GM12892 (cell line): ENCODE measurements around the gene BDH1.

Experiments
- POLR2A ChIP-seq: IDR thresholded peaks from 2 replicates; pipeline ENCODE4 v1.6.1; 2011; ENCODE audit warnings: low read depth, low read length, control low read depth
- POLR2AphosphoS5 ChIP-seq: IDR thresholded peaks from 2 replicates; pipeline ENCODE4 v1.6.1; 2011; ENCODE audit warnings: low read depth, low read length, control low read depth
- TAF1 ChIP-seq: IDR thresholded peaks from 2 replicates; pipeline ENCODE4 v1.6.1; 2011; ENCODE audit warnings: low read depth, mild to moderate bottlenecking, control low read depth, low read length, borderline replicate concordance

- no peak for TF ChIP-seq TAF1
- no peak for TF ChIP-seq POLR2A
- no peak for TF ChIP-seq POLR2AphosphoS5
These were observed 59.0 kb downstream of the BDH1 start for GRCh38 chr3:197496746-197497125.
